HCT116 (cell line): ENCODE data around the gene ZHX3. TPM values are rescaled to one million over a fixed set of nuclear protein-coding genes. Genes with fewer than 3 reads are reported as not detected.

ENCODE experiments used
- ATAC-seq: fragments of 200-7000 bp; cut with Tn5 transposase; 2 replicates; pipeline ENCODE4 v1.9.1; 2020; ENCODE audit warnings: mild to moderate bottlenecking, moderate library complexity
- BruUV-seq: library from RNA; stranded (reverse); fragments of 400-500 nt; replicated peaks from 2 replicates; lab custom pipeline; 2021; lab: Mats Ljungman, UMichigan
- CTCF ChIA-PET: fragments of 300-600 bp; sonication (Branson Sonifier 250); formaldehyde crosslinking; loops from one replicate; lab custom pipeline; 2021; ENCODE audit warnings: antibody characterized with exemption; lab: Charles Lee
- POLR2A ChIA-PET: fragments of 300-600, 350-600 bp; sonication (Branson Sonifier 250); formaldehyde crosslinking; loops from one replicate; lab custom pipeline; 2021; ENCODE audit warnings: antibody characterized with exemption; lab: Charles Lee
- RAD21 ChIA-PET, 2 experiments: fragments of 300-600 bp; sonication (Branson Sonifier 250); formaldehyde crosslinking; loops; one replicate each; lab custom pipeline; 2023; ENCODE audit warnings: low total read pairs in 2 of 2; ENCODE audit not compliant: uncharacterized antibody in 2 of 2, unreplicated experiment in 2 of 2, low non-redundant PET in 1 of 2; lab: Charles Lee
- DNase-seq: peaks from one replicate; pipeline ENCODE4 v3.0.0-alpha.2; 2010; ENCODE audit warnings: low read depth, low spot score
- H2AFZ ChIP-seq: fragments of 200-600 bp; shearing (Covaris generic), sonication (generic); 2 replicates; pipeline ENCODE4 v1.6.1; 2017; ENCODE audit warnings: low read depth, mixed run types, mixed read lengths, antibody characterized with exemption, low read length; ENCODE audit not compliant: poor library complexity, severe bottlenecking
- H3K27ac ChIP-seq: 2 replicates; pipeline ENCODE4 v1.5.1; 2012; ENCODE audit warnings: low read depth, low read length
- H3K27me3 ChIP-seq: fragments of 200-600 bp; sonication (generic); 2 replicates; pipeline ENCODE4 v1.6.1; 2016; ENCODE audit warnings: mixed run types, low read length, mixed read lengths; ENCODE audit not compliant: insufficient read depth
- H3K36me3 ChIP-seq, 2 experiments: fragments of 200-500 bp in 1 of 2; fragments of 200-600 bp in 1 of 2; sonication (Bioruptor generic) in 1 of 2; sonication (generic) in 1 of 2; 2 replicates each; pipeline versions ENCODE4 v1.5.1 to v1.6.1; 2014 to 2016; ENCODE audit warnings: low read length in 2 of 2, inconsistent platforms in 1 of 2, mixed read lengths in 1 of 2, mixed run types in 1 of 2; ENCODE audit not compliant: insufficient read depth in 2 of 2, control insufficient read depth in 1 of 2
- H3K4me1 ChIP-seq, 2 experiments: fragments of 200-600 bp in 1 of 2; sonication (generic) in 1 of 2; 2 replicates each; pipeline versions ENCODE4 v1.5.1 to v1.6.1; 2012 to 2017; ENCODE audit warnings: low read length in 2 of 2, inconsistent platforms in 1 of 2, mild to moderate bottlenecking in 1 of 2, mixed read lengths in 1 of 2, mixed run types in 1 of 2, moderate library complexity in 1 of 2; ENCODE audit not compliant: insufficient read depth in 2 of 2, control insufficient read depth in 1 of 2
- H3K4me2 ChIP-seq: fragments of 200-600 bp; sonication (generic); 2 replicates; pipeline ENCODE4 v1.6.1; 2017; ENCODE audit warnings: mixed run types, low read length, mixed read lengths
- H3K4me3 ChIP-seq, 2 experiments: fragments of 200-600 bp in 1 of 2; sonication (generic) in 1 of 2; replicated peaks in 1 of 2; 2 replicates each; pipeline ENCODE4 v1.5.1; 2011 to 2016; ENCODE audit warnings: low read length in 2 of 2, control low read depth in 1 of 2, low read depth in 1 of 2, mild to moderate bottlenecking in 1 of 2, mixed read lengths in 1 of 2, mixed run types in 1 of 2
- H3K79me2 ChIP-seq: fragments of 200-600 bp; sonication (generic); 2 replicates; pipeline ENCODE4 v1.6.1; 2017; ENCODE audit warnings: mild to moderate bottlenecking, mixed run types, low read length, moderate library complexity, mixed read lengths; ENCODE audit not compliant: insufficient read depth
- H3K9ac ChIP-seq: fragments of 200-600 bp; sonication (generic); 2 replicates; pipeline ENCODE4 v1.6.1; 2016; ENCODE audit warnings: low read length, mixed read lengths
- H3K9me2 ChIP-seq: fragments of 200-600 bp; sonication (generic), shearing (Covaris generic); 2 replicates; pipeline ENCODE4 v1.6.1; 2017; ENCODE audit warnings: mixed run types, mild to moderate bottlenecking, moderate library complexity; ENCODE audit not compliant: insufficient read depth
- H3K9me3 ChIP-seq, 2 experiments: fragments of 200-500 bp in 1 of 2; fragments of 200-600 bp in 1 of 2; sonication (Bioruptor generic) in 1 of 2; sonication (generic) in 1 of 2; 2 replicates each; pipeline ENCODE4 v1.6.1; 2014 to 2017; ENCODE audit warnings: low read length in 2 of 2, mixed read lengths in 2 of 2, inconsistent platforms in 1 of 2, low read depth in 1 of 2, mild to moderate bottlenecking in 1 of 2, mixed run types in 1 of 2, moderate library complexity in 1 of 2; ENCODE audit not compliant: control insufficient read depth in 1 of 2, insufficient read depth in 1 of 2
- H4K20me1 ChIP-seq: fragments of 200-600 bp; sonication (generic), shearing (Covaris generic); 2 replicates; pipeline ENCODE4 v1.6.1; 2017; ENCODE audit warnings: mixed run types, mild to moderate bottlenecking, moderate library complexity; ENCODE audit not compliant: insufficient read depth
- CEBPB ChIP-seq: IDR thresholded peaks from 2 replicates; pipeline ENCODE4 v1.6.1; 2012; ENCODE audit warnings: low read depth
- EGR1 ChIP-seq: IDR thresholded peaks from 2 replicates; pipeline ENCODE4 v1.6.1; 2012; ENCODE audit warnings: low read depth
- ELF1 ChIP-seq: IDR thresholded peaks from 2 replicates; pipeline ENCODE4 v1.6.1; 2012; ENCODE audit warnings: low read depth, borderline replicate concordance
- EZH2 ChIP-seq: fragments of 200-600 bp; sonication (generic); IDR thresholded peaks from 2 replicates; pipeline ENCODE4 v1.6.1; 2017; ENCODE audit warnings: antibody characterized with exemption, mixed run types
- JUND ChIP-seq: IDR thresholded peaks from 2 replicates; pipeline ENCODE4 v1.6.1; 2012
- POLR2A ChIP-seq: IDR thresholded peaks from 2 replicates; pipeline ENCODE4 v1.7.0; 2011; ENCODE audit warnings: borderline replicate concordance; ENCODE audit not compliant: insufficient read depth, insufficient read length; ENCODE audit errors: extremely low read depth
- POLR2AphosphoS5 ChIP-seq: IDR thresholded peaks from 2 replicates; pipeline ENCODE4 v1.6.1; 2011; ENCODE audit warnings: mild to moderate bottlenecking, low read depth, low read length, moderate library complexity
- RAD21 ChIP-seq: IDR thresholded peaks from 2 replicates; pipeline ENCODE4 v1.6.1; 2012; ENCODE audit warnings: low read depth, mild to moderate bottlenecking
- SIN3A ChIP-seq: IDR thresholded peaks from 2 replicates; pipeline ENCODE4 v1.6.1; 2012; ENCODE audit warnings: low read depth
- SP1 ChIP-seq: IDR thresholded peaks from 2 replicates; pipeline ENCODE4 v1.6.1; 2012; ENCODE audit warnings: low read depth
- SRF ChIP-seq: IDR thresholded peaks from 2 replicates; pipeline ENCODE4 v1.6.1; 2012; ENCODE audit warnings: low read depth
- YY1 ChIP-seq: IDR thresholded peaks from 2 replicates; pipeline ENCODE4 v1.6.1; 2011; ENCODE audit warnings: low read length, low read depth, moderate library complexity, mild to moderate bottlenecking; ENCODE audit not compliant: insufficient replicate concordance; ENCODE audit errors: extremely low read depth
- intact Hi-C: fragments of 100-400 bp; cut with micrococcal nuclease; formaldehyde crosslinking; loops from 2 replicates; pipeline ENCODE4 v1.10.0; 2022
- total RNA-seq: library from RNA; stranded (reverse); gene quantifications from one replicate; pipeline ENCODE4 v1.2.1, GENCODE V29; 2021; ENCODE audit not compliant: unreplicated experiment
- TF ChIP-seq, protein P1 (sequence below), 3 experiments: fragments of 200-600 bp in 1 of 3; sonication (generic) in 1 of 3; IDR thresholded peaks in 2 of 3; conservative IDR thresholded peaks in 1 of 3; 2 replicates each; pipeline ENCODE4 v1.5.1; 2012 to 2017; ENCODE audit warnings: low read depth in 2 of 3, low read length in 2 of 3, antibody characterized with exemption in 1 of 3, borderline replicate concordance in 1 of 3, control low read depth in 1 of 3, mild to moderate bottlenecking in 1 of 3, mixed read lengths in 1 of 3, mixed run types in 1 of 3, moderate library complexity in 1 of 3; ENCODE audit not compliant: insufficient read depth in 1 of 3
- TF ChIP-seq, protein P2 (sequence below): IDR thresholded peaks from 2 replicates; pipeline ENCODE4 v1.6.1; 2012

The ZHX3 gene
- total RNA-seq, 1 experiment from 2014 or later = 13.3 TPM

DNA sequence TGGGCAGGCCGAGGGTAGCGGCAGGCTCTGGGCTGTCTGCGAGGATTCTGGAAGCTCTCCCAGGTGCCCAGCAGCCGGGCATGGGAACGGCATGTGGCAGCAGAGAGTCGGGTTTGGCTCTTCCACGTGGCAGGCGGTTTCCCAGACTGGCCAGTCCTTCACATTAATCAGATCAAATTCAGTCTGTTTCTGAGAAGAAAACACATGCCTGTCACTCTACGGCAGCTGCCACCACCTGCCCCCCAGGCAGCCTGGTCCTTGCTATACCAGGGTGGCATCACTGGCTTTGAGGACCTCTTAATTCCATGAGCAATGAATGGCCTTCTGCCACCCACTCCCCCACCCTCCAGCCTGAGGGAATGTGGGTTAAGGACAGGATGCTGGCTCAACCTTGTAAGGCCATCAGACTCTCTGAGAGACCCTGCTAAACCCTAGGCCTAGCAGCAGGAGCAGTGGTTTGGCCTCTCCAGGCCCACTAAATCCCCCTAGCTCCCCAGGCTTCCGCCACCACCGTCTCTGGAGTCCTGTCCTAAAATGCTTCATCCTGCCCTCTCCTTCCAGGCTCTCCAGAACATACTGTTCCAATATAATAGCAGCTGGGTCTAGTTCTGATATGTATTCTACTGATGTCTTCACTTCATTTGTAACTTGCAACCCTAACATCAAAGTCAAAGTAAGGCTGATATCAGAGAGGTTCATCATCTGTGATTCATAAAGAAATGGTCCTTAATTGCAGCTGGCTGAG is 132.3 kb downstream of the ZHX3 start (continued):
- no peak for TF ChIP-seq YY1
- no peak for TF ChIP-seq EGR1
- TF ChIP-seq POLR2A = no peak
- TF ChIP-seq, all 23 proteins: peak for 0

DNA sequence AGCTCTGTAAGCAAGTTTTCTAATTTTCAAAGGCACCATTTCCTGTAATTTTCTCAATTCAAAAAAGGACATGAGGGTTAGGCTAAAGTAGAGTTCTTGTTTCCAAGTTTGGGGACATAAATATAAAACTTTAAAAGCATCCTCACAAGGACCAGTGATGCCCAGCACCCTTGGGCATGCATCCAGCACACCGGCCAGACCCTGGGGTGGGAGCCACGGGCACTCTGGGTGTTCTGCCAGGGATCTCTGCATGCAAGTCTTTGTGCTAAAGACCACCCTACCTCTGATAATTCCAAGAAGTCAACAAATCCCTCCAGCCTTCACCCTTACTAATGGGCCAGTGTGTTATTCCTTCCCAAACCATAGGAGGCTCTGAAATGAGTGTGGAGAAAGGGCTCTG is 133.7 kb downstream of the ZHX3 start:
- TF ChIP-seq RAD21 (no peak), ELF1 (no peak), SRF (no peak), YY1 (no peak), EZH2 (no peak), CEBPB (no peak), POLR2AphosphoS5 (no peak), JUND (no peak), SP1 (no peak), POLR2A (no peak), SIN3A (no peak)
- TF ChIP-seq, protein P1, sequence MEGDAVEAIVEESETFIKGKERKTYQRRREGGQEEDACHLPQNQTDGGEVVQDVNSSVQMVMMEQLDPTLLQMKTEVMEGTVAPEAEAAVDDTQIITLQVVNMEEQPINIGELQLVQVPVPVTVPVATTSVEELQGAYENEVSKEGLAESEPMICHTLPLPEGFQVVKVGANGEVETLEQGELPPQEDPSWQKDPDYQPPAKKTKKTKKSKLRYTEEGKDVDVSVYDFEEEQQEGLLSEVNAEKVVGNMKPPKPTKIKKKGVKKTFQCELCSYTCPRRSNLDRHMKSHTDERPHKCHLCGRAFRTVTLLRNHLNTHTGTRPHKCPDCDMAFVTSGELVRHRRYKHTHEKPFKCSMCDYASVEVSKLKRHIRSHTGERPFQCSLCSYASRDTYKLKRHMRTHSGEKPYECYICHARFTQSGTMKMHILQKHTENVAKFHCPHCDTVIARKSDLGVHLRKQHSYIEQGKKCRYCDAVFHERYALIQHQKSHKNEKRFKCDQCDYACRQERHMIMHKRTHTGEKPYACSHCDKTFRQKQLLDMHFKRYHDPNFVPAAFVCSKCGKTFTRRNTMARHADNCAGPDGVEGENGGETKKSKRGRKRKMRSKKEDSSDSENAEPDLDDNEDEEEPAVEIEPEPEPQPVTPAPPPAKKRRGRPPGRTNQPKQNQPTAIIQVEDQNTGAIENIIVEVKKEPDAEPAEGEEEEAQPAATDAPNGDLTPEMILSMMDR (IDR thresholded peaks at IDR 0.05 in 2 of 3, conservative IDR thresholded peaks at IDR 0.05 in 1 of 3; ENCODE audit: borderline replicate concordance in 1 of 3, insufficient read depth in 1 of 3, low read depth in 2 of 3, low read length in 2 of 3) = no peak
- TF ChIP-seq, protein P2, sequence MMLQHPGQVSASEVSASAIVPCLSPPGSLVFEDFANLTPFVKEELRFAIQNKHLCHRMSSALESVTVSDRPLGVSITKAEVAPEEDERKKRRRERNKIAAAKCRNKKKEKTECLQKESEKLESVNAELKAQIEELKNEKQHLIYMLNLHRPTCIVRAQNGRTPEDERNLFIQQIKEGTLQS = no peak
- no peak overlapping the region for H2AFZ ChIP-seq
- POLR2A ChIA-PET = no interaction called here
- no peak overlapping the region for H3K27ac ChIP-seq
- no peaks in the 10 kb centered on the region for H3K27me3 ChIP-seq
- intact Hi-C loops = no loop called here
- ATAC-seq (no peak), DNase-seq (no peak)
- BruUV-seq = no TSS peak
- CTCF ChIA-PET = no interaction called here
- H4K20me1 ChIP-seq = no peaks in the 10 kb centered on the region
- H3K9me2 ChIP-seq = no peaks in the 10 kb centered on the region
- H3K4me3 ChIP-seq = no peak overlapping the region
- no peaks in the 10 kb centered on the region for H3K79me2 ChIP-seq
- no peaks in the 10 kb centered on the region for H3K4me1 ChIP-seq
- RAD21 ChIA-PET = no interaction called here
- no peak overlapping the region for H3K4me2 ChIP-seq
- no peaks in the 10 kb centered on the region for H3K36me3 ChIP-seq
- H3K9ac ChIP-seq = no peak overlapping the region
- H3K9me3 ChIP-seq = peaks cover 0 to 3% of the 10 kb centered on the region in 2 experiments; a peak in 1 of 4 replicates
